A673 (cell line): Measurements from ENCODE around the gene ADAMTSL1.

Source experiments
- EZH2 ChIP-seq: fragments of 200-600 bp; sonication (generic); IDR thresholded peaks from 2 replicates; pipeline ENCODE4 v1.6.1; 2017; ENCODE audit warnings: borderline replicate concordance, low read depth, mild to moderate bottlenecking, mixed read lengths, antibody characterized with exemption, low read length; ENCODE audit not compliant: poor library complexity, severe bottlenecking
- TF ChIP-seq, protein P1 (sequence below): fragments of 300-800, 200-600 bp; sonication (generic); conservative IDR thresholded peaks from 2 replicates; pipeline ENCODE4 v1.5.1; 2017; ENCODE audit warnings: low read depth, mild to moderate bottlenecking, antibody characterized with exemption, low read length, moderate library complexity, mixed read lengths

DNA sequence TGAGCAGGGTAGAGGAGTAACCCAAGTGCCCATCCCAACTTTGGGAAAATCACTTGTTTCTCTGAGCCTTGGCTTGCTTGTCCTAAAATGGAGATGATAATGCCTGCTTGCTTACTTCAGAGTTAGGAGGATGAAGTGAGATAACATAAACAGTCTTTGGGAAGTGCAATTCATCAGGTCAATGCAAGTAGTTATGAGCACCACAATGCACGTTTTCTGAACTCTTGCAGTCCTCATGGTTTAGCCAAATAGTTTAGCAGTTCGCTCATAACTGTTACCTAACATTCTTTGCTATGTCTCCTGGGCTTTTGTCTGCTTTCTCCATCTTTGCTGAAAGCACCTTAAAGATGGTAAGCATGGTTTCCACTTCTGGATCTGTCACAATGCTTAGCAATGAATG, 270.0 kb downstream of the ADAMTSL1 start:
- TF ChIP-seq, protein P1, sequence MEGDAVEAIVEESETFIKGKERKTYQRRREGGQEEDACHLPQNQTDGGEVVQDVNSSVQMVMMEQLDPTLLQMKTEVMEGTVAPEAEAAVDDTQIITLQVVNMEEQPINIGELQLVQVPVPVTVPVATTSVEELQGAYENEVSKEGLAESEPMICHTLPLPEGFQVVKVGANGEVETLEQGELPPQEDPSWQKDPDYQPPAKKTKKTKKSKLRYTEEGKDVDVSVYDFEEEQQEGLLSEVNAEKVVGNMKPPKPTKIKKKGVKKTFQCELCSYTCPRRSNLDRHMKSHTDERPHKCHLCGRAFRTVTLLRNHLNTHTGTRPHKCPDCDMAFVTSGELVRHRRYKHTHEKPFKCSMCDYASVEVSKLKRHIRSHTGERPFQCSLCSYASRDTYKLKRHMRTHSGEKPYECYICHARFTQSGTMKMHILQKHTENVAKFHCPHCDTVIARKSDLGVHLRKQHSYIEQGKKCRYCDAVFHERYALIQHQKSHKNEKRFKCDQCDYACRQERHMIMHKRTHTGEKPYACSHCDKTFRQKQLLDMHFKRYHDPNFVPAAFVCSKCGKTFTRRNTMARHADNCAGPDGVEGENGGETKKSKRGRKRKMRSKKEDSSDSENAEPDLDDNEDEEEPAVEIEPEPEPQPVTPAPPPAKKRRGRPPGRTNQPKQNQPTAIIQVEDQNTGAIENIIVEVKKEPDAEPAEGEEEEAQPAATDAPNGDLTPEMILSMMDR: no peak
- TF ChIP-seq EZH2: no peak
